Neuron (in vitro differentiated cells): ENCODE measurements around the gene NAT9.
A peak's percentile ranks its signal among the peaks of the same experiment; 100 is the strongest.

Experiments
- H2AFZ ChIP-seq: one replicate; pipeline ENCODE4 v1.6.1; 2013; ENCODE audit warnings: low read depth, mild to moderate bottlenecking, inconsistent platforms, low read length, moderate library complexity
- H3K27me3 ChIP-seq: one replicate; pipeline ENCODE4 v1.6.1; 2013; ENCODE audit warnings: low read length; ENCODE audit not compliant: insufficient read depth
- H3K36me3 ChIP-seq: one replicate; pipeline ENCODE4 v1.6.1; 2013; ENCODE audit warnings: low read length; ENCODE audit not compliant: insufficient read depth
- H3K4me1 ChIP-seq: one replicate; pipeline ENCODE4 v1.6.1; 2013; ENCODE audit warnings: low read length; ENCODE audit not compliant: insufficient read depth
- H3K4me3 ChIP-seq: 2 replicates; pipeline ENCODE4 v1.5.1; 2013; ENCODE audit warnings: mild to moderate bottlenecking, low read length, moderate library complexity
- H3K9me3 ChIP-seq: one replicate; pipeline ENCODE4 v1.6.1; 2013; ENCODE audit warnings: low read length

Gene NAT9

DNA sequence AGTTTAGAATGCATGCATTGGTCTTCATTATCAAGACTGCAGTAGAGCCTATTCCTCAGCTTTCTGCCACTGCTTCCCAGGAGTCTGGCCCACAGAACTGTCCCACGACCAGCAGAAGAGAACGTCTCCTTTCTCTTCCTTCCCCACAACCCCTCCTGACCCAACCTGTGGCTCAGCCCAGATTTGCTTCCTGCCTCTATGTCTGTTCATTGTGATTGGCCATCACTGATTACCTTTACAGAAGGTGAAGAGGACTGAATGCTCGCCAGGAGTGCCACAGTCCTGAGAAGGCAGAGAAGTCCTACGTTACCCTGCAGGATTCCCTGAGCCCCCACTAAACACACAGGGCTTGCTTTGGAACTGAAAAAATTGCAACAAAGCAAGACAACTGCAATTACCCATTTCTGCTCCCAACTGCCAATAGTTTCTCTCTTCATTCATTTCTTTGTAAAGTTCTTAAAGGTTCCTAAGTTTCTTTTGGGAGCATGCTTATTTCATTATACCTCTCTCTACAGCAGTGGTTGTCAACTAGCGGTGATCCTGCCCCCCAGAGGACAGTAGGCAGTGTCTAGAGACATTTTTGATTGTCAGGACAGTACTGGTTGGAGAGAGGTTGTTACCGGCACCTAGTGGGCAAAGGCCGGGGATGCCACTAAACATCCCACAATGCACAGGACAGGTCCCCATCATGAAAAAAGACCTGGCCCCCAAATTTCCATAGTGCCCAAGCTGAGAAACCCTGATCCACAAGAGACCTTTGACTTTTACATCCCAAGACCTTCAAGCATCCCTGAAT, 4.5 kb upstream of the NAT9 start:
- no peak overlapping the region for H3K4me3 ChIP-seq
- H3K36me3 ChIP-seq, result peaks cover 3% of the 10 kb centered on the region
- H3K27me3 ChIP-seq, result no peaks in the 10 kb centered on the region
- H3K9me3 ChIP-seq, result no peaks in the 10 kb centered on the region
- peaks cover 10% of the 10 kb centered on the region for H3K4me1 ChIP-seq
- H2AFZ ChIP-seq, result no peak overlapping the region

DNA sequence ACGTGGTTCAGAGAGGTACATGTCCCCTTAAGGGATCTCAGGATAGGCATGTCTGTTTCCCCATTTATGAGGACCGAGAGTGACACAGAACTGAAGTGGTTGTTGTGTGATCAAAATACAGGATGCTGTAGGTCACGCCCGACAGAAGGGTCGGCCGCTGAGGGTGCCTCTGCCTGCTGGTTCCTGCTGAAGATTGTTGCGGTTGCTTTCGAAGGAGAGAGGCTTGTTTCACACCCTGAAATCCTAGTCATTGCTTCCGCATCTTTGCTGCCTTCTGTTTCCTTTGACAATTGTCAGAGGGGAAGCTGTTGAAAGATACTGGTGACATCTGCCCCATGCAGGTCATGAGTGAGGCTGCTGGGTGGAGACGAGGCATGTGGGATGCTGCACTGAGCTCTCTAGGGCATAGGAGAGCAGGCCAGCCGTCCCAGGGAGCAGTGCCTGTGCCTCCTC, 3.8 kb upstream of the NAT9 start:
- Histone ChIP-seq H3K9me3 (no peaks in the 10 kb centered on the region), H3K27me3 (no peaks in the 10 kb centered on the region), H3K4me3 (no peak overlapping the region), H2AFZ (no peak overlapping the region), H3K4me1 (peaks cover 16% of the 10 kb centered on the region), H3K36me3 (no peaks in the 10 kb centered on the region)

DNA sequence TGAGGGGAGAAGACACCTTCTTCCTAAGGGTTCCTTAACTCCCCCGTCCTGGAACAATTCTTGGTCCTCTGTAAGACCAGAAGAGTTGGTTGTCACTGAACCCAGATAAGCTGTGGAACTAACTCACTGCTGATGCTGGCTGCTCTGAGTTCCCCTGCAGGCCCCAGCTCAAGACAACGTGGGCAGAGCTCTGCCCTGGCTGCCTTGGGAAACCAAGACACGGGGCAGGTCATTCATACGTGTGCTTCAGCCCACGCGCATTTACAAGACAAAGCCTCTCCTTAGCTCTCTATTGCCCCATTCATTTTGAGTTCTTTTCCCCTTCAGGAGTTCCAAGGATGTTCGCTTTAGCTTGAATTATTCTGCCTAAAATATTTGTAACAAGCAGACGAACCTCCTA, 3.4 kb upstream of the NAT9 start:
- Histone ChIP-seq H3K36me3 (no peaks in the 10 kb centered on the region), H3K4me3 (no peak overlapping the region), H3K4me1 (peaks cover 16% of the 10 kb centered on the region), H3K9me3 (no peaks in the 10 kb centered on the region), H2AFZ (no peak overlapping the region), H3K27me3 (no peaks in the 10 kb centered on the region)

DNA sequence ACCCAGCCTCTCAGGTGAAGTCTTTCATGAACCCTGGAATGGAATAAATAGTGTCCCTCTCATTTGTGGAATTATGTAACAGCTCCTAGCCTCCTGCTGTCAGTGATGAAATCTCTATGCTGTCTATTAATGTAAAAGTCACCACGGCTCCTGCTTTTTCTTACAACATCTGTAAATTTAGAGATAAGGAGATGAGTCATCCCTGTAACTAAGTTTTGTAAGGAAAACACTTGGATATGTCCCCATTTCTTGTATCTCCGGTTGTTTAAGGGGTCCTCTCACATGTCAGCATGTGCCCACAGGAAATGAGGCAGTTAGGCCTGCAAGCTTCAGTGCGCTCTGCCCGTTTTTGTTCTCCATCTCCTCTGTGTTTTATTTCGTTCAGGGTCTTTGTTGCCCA, 2.8 kb upstream of the NAT9 start:
- Histone ChIP-seq H3K4me1 (peaks cover 16% of the 10 kb centered on the region), H3K4me3 (no peak overlapping the region), H2AFZ (no peak overlapping the region), H3K9me3 (no peaks in the 10 kb centered on the region), H3K27me3 (no peaks in the 10 kb centered on the region), H3K36me3 (peaks cover 2% of the 10 kb centered on the region)

DNA sequence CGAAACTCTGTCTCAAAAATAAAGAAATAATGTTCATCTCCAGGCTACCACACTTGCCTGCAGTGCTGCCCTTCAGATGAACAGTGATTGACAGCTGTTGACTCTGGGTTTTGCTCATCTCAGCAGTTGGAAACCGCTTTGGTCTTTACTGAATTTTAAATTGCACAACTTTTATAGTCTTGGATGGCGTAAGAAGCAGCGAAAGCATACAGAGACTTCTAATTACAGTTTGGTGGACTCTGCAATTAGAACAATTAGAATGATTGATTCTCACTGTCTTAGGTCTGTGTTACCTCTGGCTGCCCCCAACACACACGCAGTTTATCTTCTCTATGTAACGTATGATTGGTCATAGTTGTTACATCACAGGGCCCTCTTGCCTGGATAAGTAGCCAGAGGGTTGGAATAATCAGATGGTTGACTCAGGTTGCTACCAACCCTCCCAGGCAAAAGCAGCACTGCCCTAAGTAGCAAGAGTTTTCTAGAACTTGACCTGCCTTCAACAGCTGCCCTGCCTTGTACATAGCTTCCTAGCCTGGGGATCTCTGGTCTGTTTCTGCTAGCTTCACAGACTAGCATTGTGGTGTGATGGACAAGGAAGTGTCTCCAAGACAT, 1.9 kb upstream of the NAT9 start:
- H3K4me1 ChIP-seq, result peaks cover 16% of the 10 kb centered on the region
- peaks cover 8% of the 10 kb centered on the region for H3K36me3 ChIP-seq
- H3K4me3 ChIP-seq, result no peak overlapping the region
- H2AFZ ChIP-seq, result no peak overlapping the region
- H3K27me3 ChIP-seq, result no peaks in the 10 kb centered on the region
- H3K9me3 ChIP-seq, result no peaks in the 10 kb centered on the region

DNA sequence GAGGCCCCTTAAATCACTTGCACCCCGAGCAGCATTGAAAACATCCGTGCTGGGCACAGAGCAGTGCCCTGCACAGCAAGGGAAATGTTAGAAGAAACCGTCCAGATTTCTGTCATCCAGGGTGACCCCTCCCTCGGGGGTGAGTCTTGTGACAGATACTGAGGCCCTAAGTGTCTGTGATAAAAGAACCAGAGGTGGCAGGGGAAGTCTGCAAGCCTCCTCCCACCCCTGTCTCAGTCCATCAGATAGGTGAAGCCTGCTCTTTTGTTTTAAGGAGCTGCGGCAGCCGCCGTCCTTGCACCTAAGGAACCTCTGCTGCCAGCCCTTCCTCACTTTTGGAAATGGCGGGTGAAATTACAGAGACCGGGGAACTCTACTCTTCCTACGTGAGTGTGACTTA, 845 bp upstream of the NAT9 start:
- H3K27me3 ChIP-seq, result no peaks in the 10 kb centered on the region
- H2AFZ ChIP-seq, result no peak overlapping the region
- no peaks in the 10 kb centered on the region for H3K9me3 ChIP-seq
- peaks cover 16% of the 10 kb centered on the region for H3K4me1 ChIP-seq
- H3K4me3 ChIP-seq, result peak overlapping the region; percentile 87
- H3K36me3 ChIP-seq, result peaks cover 18% of the 10 kb centered on the region

DNA sequence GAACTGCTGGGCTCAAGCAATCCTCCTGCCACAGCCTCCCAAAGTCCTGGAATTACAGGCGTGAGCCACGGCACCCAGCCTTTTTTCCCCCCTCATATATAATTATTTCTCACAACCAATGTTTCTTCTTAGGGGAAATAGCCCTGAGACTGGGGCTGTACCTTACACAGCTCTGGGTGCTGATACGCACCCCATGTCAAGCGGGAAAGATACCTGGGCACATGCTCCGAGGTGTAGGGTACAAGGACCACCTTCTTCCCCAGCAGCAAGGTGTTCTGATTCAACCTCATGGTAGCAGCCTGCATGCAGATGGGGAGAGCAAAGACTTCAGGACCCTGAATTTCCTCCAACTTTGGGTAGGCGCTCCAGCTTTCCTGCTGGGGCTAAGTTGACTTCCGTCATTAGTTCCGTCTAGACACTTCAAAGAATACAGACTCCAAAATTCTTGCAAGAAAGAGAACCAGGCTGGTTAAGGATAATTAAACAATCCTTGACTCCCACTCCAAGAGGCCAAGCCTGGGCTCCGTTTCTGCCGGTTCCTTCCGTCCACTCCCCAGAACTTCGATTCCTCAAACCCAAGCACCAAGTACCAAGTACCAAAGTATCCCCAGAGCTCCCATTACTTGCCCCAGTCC, 619 bp downstream of the NAT9 start:
- no peaks in the 10 kb centered on the region for H3K27me3 ChIP-seq
- peaks cover 31% of the 10 kb centered on the region for H3K36me3 ChIP-seq
- H3K9me3 ChIP-seq, result no peaks in the 10 kb centered on the region
- H2AFZ ChIP-seq, result peak overlapping the region; percentile 37
- H3K4me3 ChIP-seq, result peak overlapping the region; percentile 87
- peaks cover 16% of the 10 kb centered on the region for H3K4me1 ChIP-seq

DNA sequence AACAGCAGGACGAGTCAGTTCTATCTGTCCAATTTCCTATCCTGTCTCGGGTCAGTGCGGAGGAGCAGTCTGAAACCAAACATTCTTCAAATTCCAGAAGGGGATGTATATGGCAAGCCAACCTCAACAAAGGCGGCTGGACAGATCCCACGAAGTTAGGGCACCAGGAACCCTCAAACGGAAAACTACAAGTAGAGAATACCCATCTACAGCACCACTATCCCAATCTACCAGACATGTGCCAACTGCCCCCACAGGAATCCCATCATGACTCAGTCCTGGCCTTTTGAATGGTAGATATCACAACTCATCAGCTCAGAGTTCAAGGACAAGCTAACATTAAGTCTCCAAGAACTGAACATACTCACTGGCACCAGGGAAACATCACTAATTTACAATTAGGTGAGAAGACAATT, 2.3 kb downstream of the NAT9 start:
- peaks cover 16% of the 10 kb centered on the region for H3K4me1 ChIP-seq
- H3K9me3 ChIP-seq, result no peaks in the 10 kb centered on the region
- no peak overlapping the region for H2AFZ ChIP-seq
- no peaks in the 10 kb centered on the region for H3K27me3 ChIP-seq
- H3K36me3 ChIP-seq, result peaks cover 44% of the 10 kb centered on the region
- no peak overlapping the region for H3K4me3 ChIP-seq

DNA sequence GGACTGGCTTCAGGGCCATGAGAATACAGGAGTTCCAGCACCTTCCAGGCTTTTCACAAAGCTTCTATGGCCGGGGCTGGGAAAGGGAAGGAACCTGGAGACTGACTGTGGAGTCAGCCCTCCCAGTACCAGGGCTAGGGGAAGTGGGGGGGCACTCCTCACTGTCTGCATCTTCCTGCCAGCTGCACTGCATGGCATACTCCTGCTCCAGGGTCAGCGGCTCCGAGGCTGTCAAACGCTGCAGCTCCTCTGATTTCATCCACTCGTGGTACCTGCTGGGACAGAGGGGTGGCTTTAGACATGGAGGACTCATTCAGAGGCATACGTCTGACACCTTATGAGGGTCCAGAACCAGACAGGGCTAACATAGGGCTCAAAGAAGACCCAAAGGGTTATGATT, 2.7 kb downstream of the NAT9 start:
- H3K4me3 ChIP-seq, result no peak overlapping the region
- H3K9me3 ChIP-seq, result no peaks in the 10 kb centered on the region
- H3K27me3 ChIP-seq, result no peaks in the 10 kb centered on the region
- H2AFZ ChIP-seq, result no peak overlapping the region
- H3K36me3 ChIP-seq, result peaks cover 48% of the 10 kb centered on the region
- H3K4me1 ChIP-seq, result peaks cover 16% of the 10 kb centered on the region

DNA sequence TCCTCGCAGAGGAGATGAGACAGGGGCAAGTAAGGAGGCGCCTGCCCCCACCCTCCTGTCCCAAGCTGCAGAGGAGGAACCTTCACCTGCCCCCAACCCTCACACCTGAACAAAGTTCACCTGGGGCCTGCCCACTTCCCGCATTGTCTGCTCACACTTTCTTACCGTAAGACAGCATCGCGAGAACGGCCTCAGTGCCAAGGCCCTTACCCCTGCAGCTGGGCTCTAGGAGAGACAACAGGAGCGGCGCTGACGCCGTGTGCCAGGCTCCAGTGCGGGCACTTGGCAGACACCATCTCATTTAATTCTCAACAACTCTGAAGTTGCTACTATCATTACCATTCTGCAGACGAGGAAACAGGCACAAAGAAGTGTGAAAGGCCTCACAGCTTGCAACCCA, 4.1 kb downstream of the NAT9 start:
- Histone ChIP-seq H2AFZ (no peak overlapping the region), H3K36me3 (peaks cover 48% of the 10 kb centered on the region), H3K4me3 (no peak overlapping the region), H3K4me1 (peaks cover 12% of the 10 kb centered on the region), H3K27me3 (no peaks in the 10 kb centered on the region), H3K9me3 (no peaks in the 10 kb centered on the region)

DNA sequence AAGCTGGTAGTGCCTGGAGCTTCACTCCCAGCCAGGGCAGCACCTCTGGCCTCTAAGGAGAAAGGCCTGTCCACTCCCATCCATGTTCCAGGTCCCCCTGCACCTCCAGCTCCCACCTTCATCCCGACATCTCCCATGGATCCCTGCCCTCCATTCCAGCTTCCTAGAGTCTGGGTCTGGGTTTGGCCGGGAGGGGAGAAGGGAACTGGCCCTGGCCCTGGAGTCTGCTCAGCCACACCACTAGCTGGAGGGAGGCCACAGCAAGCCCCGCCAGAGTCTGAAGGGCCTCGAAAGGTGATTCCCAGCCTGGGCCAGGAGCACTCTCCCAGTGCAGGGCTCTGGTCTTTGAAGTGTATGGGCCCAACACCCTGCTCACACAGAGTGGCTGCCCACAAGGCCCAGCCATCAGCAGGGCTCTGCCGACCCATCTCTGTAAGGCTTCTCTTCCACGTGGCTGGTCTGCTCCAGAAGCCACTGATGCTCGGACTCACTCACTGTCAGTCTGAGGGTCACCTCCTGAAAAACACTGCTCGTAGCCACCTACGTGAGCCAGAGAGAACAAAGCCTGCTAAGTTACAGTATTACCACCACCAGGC, 4.7 kb downstream of the NAT9 start:
- H3K4me1 ChIP-seq, result peaks cover 7% of the 10 kb centered on the region
- peaks cover 48% of the 10 kb centered on the region for H3K36me3 ChIP-seq
- no peak overlapping the region for H2AFZ ChIP-seq
- no peaks in the 10 kb centered on the region for H3K9me3 ChIP-seq
- no peaks in the 10 kb centered on the region for H3K27me3 ChIP-seq
- no peak overlapping the region for H3K4me3 ChIP-seq

DNA sequence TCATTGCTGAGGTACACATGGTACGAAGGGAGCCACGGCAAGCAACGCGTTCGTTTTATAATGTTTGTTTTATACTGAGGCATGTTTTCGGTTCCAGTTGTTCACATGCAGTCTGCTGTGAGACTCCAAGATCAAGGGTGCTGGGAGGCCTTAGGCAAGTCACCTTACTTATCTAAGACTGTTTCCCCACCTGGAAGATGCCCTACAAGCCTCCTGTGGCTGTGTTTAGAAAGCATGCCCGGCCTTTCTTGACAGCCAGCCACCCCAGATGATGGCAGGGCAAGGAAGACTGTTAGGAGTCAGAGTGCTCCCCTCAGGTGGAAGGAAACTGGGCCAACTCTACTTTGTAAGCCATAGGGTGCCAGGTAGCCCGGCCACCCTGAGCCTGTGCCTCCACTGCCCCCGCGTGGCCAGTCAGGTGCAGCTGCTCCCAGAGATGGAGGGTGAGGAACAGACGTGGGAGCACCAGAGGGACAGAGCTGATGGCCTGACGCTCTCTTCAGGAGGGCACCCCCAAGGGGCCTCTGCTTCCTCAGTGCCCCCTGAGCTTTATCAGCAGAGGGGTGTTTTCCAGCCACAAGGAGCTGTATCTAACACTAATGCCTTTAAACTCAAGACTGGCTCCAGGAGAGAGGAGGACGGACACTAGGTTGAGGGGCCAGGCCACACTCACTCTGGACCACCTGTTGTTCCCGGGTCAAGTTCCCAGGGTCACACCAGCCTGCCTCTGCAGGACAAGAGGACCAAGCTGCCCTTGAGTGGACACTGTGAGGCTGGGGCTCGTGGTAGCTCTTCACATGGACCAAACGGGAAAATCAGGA, 5.4 kb downstream of the NAT9 start:
- peaks cover 48% of the 10 kb centered on the region for H3K36me3 ChIP-seq
- no peak overlapping the region for H2AFZ ChIP-seq
- no peak overlapping the region for H3K4me3 ChIP-seq
- no peaks in the 10 kb centered on the region for H3K9me3 ChIP-seq
- H3K4me1 ChIP-seq, result peaks cover 7% of the 10 kb centered on the region
- H3K27me3 ChIP-seq, result no peaks in the 10 kb centered on the region
